ENCODE measurements around the gene MYO1G. TPM values are rescaled to one million over a fixed set of nuclear protein-coding genes. Genes with fewer than 3 reads are reported as not detected.

Gene MYO1G
- total and polyA plus RNA-seq, 8 donors, result 0.28 to 3.1 (median 1.1) TPM

GRCh38 chr7:44986218-44987053 lies 7.6 kb upstream of the MYO1G start:
- no peaks in the 10 kb centered on the region for H3K9me3 ChIP-seq
- peaks cover 0 to 22% (median 10%) of the 10 kb centered on the region in 3 donors for H3K36me3 ChIP-seq
- ATAC-seq (peak; percentile 96 to 99 (median 98)), FAIRE-seq (no peak), DNase-seq (peak; percentile 91 to 97 (median 95))
- intact Hi-C loops (cut with DNase I), result no loop called here
- H3K4me3 ChIP-seq, result peak overlapping the region; percentile 50 to 71 (median 56)
- H3K27me3 ChIP-seq, result no peaks in the 10 kb centered on the region
- whole genome bisulfite sequencing, 2 donors, result 1% methylated on average over 68 of the region's 68 CpGs
- no peak for TF ChIP-seq CTCF (IDR thresholded peaks at IDR 0.05)
- peak overlapping the region; percentile 91 to 97 (median 92) for H3K27ac ChIP-seq
- H3K4me1 ChIP-seq, result peaks cover 4 to 9% (median 8%) of the 10 kb centered on the region in 3 donors

GRCh38 chr7:44985900-44986217 lies 7.0 kb upstream of the MYO1G start:
- intact Hi-C loops (cut with DNase I), result no loop called here
- Histone ChIP-seq H3K9me3 (no peaks in the 10 kb centered on the region), H3K4me1 (peaks cover 4 to 9% (median 8%) of the 10 kb centered on the region in 3 donors), H3K36me3 (peaks cover 0 to 22% (median 10%) of the 10 kb centered on the region in 3 donors), H3K27ac (peak overlapping the region; percentile 91 to 97 (median 92)), H3K4me3 (peak overlapping the region; percentile 50 to 71 (median 56)), H3K27me3 (no peaks in the 10 kb centered on the region)
- DNase-seq (no peak), ATAC-seq (peak; percentile 22 to 53 (median 47)), FAIRE-seq (no peak)
- WGBS, 2 donors, result 12 to 16% methylated on average over 8 of the region's 8 CpGs
- no peak for TF ChIP-seq CTCF (IDR thresholded peaks at IDR 0.05)

GRCh38 chr7:44985033-44985695 lies 6.3 kb upstream of the MYO1G start:
- intact Hi-C loops (cut with DNase I), result no loop called here
- peaks cover 0 to 3% (median 2%) of the 10 kb centered on the region in 3 donors for H3K4me1 ChIP-seq
- no peak overlapping the region for H3K27ac ChIP-seq
- H3K9me3 ChIP-seq, result no peaks in the 10 kb centered on the region
- WGBS, 2 donors, result 71 to 79% methylated on average over 6 of the region's 6 CpGs
- FAIRE-seq, result no peak
- H3K36me3 ChIP-seq, result peaks cover 0 to 22% (median 10%) of the 10 kb centered on the region in 3 donors
- ATAC-seq, result no peak
- no peaks in the 10 kb centered on the region for H3K27me3 ChIP-seq
- no peak for TF ChIP-seq CTCF (IDR thresholded peaks at IDR 0.05)
- DNase-seq, result peak in 1 of 6 donors; percentile 10
- peak overlapping the region in 3 of 4 donors; percentile 54 to 71 (median 58) for H3K4me3 ChIP-seq

GRCh38 chr7:44984478-44984758 lies 5.6 kb upstream of the MYO1G start:
- no peak for DNase-seq
- 51 to 54% methylated on average over 3 of the region's 3 CpGs for WGBS, 2 donors
- no peaks in the 10 kb centered on the region for H3K9me3 ChIP-seq
- no peak for ATAC-seq
- H3K27ac ChIP-seq, result no peak overlapping the region
- TF ChIP-seq CTCF (IDR thresholded peaks at IDR 0.05), result no peak
- no peak for FAIRE-seq
- H3K36me3 ChIP-seq, result peaks cover 0 to 22% (median 10%) of the 10 kb centered on the region in 3 donors
- peaks cover 0 to 3% (median 0%) of the 10 kb centered on the region in 3 donors for H3K4me1 ChIP-seq
- H3K4me3 ChIP-seq, result peak overlapping the region in 1 of 4 donors; percentile 58
- H3K27me3 ChIP-seq, result no peaks in the 10 kb centered on the region
- intact Hi-C loops (cut with DNase I), result no loop called here

Measured in pancreas (tissue), 10 donors.